IPS-NIHi7 (cell line): ENCODE results near the gene FHIT.

Source experiments
- DNase-seq: peaks from one replicate; pipeline ENCODE4 v3.0.0; 2012; ENCODE audit warnings: mixed read lengths; ENCODE audit errors: extremely low spot score

Gene FHIT

GRCh38 chr3:59772416-59773408, 1478.5 kb downstream of the FHIT start:
- DNase-seq, result no peak

- DNase-seq, result no peak
Observed at GRCh38 chr3:59771768-59772181, 1479.5 kb downstream of the FHIT start.

GRCh38 chr3:59769127-59769750, 1482.0 kb downstream of the FHIT start:
- no peak for DNase-seq

- no peak for DNase-seq
Observed at GRCh38 chr3:59766200-59766872, 1484.9 kb downstream of the FHIT start.

GRCh38 chr3:59764171-59764570, 1487.1 kb downstream of the FHIT start:
- no peak for DNase-seq

- DNase-seq, result no peak
Observed at GRCh38 chr3:59762941-59763340, 1488.3 kb downstream of the FHIT start.

- no peak for DNase-seq
Observed at GRCh38 chr3:59759298-59760031, 1491.8 kb downstream of the FHIT start.

GRCh38 chr3:59758672-59759071, 1492.6 kb downstream of the FHIT start:
- DNase-seq, result no peak

- no peak for DNase-seq
Observed at GRCh38 chr3:59756934-59757333, 1494.3 kb downstream of the FHIT start.

- DNase-seq, result no peak
Observed at GRCh38 chr3:59754456-59755129, 1496.7 kb downstream of the FHIT start.

GRCh38 chr3:59753808-59754450, 1497.3 kb downstream of the FHIT start:
- DNase-seq, result no peak

GRCh38 chr3:59752925-59753324, 1498.3 kb downstream of the FHIT start:
- DNase-seq, result no peak

- DNase-seq, result no peak
Observed at GRCh38 chr3:59751606-59752005, 1499.6 kb downstream of the FHIT start.

GRCh38 chr3:59750391-59750790, 1500.9 kb downstream of the FHIT start:
- no peak for DNase-seq

- DNase-seq, result no peak
Observed at GRCh38 chr3:59749291-59749690, 1502.0 kb downstream of the FHIT start.

GRCh38 chr3:59746585-59746984, 1504.7 kb downstream of the FHIT start:
- no peak for DNase-seq

GRCh38 chr3:59737241-59737640, 1514.0 kb downstream of the FHIT start:
- no peak for DNase-seq

GRCh38 chr3:59734061-59734460, 1517.2 kb downstream of the FHIT start:
- no peak for DNase-seq

GRCh38 chr3:59733041-59733809, 1518.0 kb downstream of the FHIT start:
- no peak for DNase-seq

GRCh38 chr3:59731943-59732342, 1519.3 kb downstream of the FHIT start:
- no peak for DNase-seq
